Activated T-helper 9 cell treated with anti-CD3 and anti-CD28 coated beads, Interleukin-2, amount 50 U/mL, for 16 hours (primary cell): ENCODE measurements around the gene LIG3.
A peak's percentile ranks its signal among the peaks of the same experiment; 100 is the strongest.
"Not testable (repeated sequence)": the region's sequence is repeated elsewhere in the genome, so short reads cannot be mapped to it uniquely, and the experiment has no call there.

Experiments used
- DNase-seq: peaks from one replicate; pipeline ENCODE4 v3.0.0-alpha.2; 2020; ENCODE audit warnings: low read depth

The LIG3 gene

DNA sequence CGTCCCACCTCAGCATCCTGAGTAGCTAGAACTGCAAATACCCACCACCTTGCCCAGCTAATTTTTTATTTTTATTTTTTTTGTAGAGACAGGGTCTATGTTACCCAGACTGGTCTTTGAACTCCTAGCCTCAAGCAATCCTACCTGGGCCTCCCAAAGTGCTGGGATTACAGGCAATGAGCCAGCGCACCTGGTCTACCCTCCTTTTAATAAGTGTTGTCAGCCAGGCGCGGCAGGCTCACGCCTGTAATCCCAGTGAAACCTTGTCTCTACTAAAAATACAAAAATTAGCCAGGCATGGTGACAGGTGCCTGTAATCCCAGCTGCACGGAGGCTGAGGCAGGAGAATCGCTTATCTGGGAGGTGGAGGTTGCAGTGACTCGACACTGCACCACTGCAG, 63.9 kb downstream of the LIG3 start:
- DNase-seq, result no peak

DNA sequence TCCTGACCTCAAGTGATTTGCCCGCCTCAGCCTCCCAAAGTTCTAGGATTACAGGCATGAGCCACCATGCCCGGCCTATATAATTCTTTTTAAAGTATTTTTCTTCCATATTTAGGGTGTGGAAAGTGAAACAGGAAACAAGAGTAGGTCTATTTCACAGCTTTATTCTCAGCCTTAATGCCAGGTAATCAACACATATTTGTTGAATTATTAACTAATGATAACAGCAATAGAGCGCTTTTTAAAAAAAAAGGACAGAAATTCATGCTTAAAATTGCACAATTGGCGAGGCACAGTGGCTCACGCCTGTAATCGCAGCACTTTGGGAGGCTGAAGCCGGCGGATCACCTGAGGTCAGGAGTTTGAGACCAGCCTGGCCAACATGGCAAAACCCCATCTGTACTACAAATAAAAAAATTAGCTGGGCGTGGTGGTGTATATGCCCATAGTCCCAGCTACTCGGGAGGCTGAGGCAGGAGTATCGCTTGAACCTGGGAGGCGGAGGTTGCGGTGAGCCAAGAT, 65.2 kb downstream of the LIG3 start:
- not testable (repeated sequence) for DNase-seq

DNA sequence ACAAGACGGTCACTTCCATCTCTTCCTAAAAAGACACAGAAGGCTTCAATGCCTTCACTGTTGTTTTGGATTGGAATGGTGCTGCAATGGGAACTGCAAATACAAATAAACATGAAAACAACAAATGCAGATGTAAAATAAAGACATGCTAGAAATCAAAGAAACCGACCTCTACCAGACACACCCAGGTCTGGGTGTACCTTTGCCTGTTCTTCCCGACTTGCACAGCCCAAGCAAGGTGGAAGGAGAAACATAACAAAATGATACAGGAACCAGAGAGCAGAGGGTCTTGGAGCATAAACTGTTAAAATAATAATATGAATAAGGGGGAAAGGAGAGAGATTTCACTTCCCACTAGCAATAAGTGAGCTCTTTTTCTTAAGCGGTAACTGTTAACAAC, 65.9 kb downstream of the LIG3 start:
- DNase-seq, result no peak

- peak; percentile 32 for DNase-seq
Observed at GRCh38 chr17:35046740-35047283, 66.5 kb downstream of the LIG3 start.

DNA sequence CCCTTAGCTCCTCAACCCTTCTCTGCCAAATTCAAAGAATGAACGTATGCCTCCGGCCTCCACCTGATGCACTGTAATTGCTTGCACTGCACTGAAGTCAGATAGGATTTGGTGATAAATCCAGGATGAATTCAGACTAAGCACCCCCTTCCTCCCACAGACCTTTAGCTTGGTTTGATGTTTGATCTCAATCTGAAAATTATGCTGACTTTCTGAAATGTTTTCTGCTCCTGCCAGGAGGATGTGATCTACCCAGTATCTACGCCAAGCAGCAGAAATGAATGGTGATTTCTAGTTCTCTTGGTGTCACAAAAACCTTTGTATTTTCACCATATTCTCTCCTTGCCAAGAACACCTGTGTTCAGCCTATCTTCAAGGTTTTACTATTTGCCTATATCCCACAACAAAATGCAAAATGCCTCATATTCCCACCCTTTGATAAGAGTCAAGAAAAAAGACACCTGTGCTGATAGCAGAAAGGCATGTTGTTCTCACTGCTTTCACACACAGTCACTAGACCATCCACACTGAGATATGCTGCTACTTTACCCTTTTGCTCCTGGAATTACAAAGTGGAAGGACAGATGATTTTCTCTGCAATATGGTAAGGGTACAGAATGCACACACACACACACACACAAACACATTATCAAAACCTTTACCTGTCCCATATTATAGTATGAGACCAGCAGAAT, 68.5 kb downstream of the LIG3 start:
- no peak for DNase-seq

GRCh38 chr17:35050170-35050569, 69.9 kb downstream of the LIG3 start:
- no peak for DNase-seq

DNA sequence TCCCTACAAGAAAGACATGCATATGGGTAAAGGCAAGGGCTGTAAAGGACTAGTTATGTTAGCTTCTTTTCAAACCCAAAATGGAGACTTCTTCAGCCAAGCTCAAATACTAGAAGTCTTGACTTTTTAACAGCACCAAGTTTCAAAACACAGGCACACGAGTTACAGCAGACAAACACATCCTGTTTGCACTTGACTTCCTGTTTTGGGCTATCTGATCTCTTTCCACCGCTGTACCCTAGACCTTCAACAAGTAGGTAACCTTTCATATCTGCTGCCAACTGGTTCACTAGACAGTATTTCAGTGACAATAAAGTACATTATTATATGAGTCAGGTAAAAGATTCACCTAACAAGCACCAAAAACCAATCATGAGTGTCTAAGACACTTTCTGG, 70.9 kb downstream of the LIG3 start:
- DNase-seq, result no peak

DNA sequence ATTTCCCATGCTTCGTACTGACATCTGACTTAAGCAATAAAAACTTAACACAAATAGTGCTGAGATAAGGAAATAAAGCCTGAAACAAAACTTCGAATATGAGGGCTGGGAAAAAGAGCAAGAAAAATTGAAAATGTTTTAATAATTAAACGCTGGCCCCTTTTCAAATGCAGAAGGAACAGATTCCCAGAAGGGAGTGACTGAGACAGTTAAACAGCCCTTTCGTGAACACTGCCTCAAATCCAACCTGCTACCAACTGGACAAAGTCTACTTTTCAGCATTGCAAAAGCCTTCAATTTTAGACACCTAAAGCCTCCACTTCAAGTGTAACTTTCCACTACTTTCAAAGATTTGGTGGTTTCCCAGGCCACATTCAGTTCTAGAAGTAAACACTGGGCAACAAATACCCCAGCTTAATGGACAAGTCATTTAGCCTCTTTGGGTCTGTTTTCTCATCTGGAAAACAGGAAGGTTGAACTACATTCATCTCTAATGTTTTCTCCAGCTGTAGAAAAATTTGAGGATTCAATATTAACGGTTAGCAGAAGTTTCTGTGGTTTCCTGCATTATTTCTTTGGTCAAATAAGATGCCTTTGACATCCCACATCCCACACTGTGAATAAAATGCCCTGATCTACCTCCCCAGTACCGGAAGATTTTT, 71.4 kb downstream of the LIG3 start:
- no peak for DNase-seq

DNA sequence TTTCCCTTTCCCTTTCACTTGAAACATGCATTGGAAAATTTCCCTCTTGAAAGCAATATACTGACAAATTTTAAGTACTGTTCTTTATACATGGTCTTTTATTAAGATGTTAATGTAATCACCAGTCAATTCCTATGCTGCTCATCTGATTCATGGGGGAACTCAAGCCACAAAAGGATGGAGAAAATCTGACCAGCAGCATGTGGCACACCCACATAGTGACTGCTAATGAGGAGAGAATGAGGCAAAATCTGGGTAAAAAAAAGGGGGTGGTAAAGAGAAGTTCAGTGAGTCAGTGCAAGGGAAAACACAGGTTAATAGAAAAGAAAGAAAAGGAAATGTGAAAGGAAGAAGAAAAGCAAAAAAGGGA, 71.9 kb downstream of the LIG3 start:
- no peak for DNase-seq

- no peak for DNase-seq
Observed at GRCh38 chr17:35052780-35053179, 72.5 kb downstream of the LIG3 start.

DNA sequence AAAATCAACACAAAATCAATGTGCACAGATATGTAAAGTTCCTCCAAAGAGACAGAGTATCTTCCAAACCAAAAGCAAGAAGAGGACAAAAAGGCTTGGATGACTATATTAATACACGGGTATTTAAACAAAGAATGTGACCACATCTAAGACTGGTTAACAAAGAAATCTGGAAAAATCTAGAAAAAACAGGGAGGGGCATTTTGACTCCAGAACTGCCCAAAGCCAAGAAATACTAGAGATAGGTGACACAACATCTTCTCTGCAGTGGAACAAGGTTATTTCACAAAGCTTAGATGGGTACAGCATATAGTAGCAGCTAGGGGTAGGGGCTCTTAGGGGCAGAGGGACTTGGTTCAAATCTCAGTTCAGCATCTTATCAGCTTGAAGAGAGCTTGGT, 72.9 kb downstream of the LIG3 start:
- no peak for DNase-seq

GRCh38 chr17:35056013-35056412, 75.7 kb downstream of the LIG3 start:
- DNase-seq, result no peak

DNA sequence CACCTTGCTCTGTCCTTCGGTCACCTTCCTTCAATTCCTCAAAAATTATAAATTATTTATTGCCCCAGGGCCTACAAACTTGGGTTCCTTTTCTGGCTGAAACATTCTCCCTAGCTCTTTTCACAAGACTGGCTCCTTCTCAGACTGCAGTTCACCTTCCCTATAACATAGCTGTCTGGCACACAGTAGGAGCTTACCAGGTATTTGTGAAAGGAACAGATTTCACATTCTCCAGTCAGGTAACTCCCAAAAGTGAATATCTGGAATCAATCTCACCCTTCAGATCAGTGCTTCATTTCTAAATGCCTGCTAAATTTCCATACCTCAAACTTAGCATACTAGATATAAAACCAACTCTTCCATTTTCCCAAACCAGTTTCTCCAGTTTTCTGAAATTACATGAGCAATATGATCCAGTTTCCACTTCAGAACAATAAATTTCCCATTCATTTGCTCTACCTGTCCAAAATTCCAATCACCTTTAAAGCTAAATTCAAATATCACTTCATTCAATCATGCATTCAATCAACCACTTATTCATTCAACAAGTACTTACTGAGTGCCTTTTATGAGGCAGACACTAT, 77.1 kb downstream of the LIG3 start:
- DNase-seq, result no peak
